WI38 (cell line): ENCODE results near the gene PEAK1.

Source experiments
- H3K4me3 ChIP-seq: 2 replicates; pipeline ENCODE4 v1.5.1; 2011; ENCODE audit warnings: low read depth, mild to moderate bottlenecking, control low read depth, low read length
- TF ChIP-seq, protein P1 (sequence below): IDR thresholded peaks from 2 replicates; pipeline ENCODE4 v1.5.1; 2012; ENCODE audit warnings: low read depth, mild to moderate bottlenecking, control low read depth, low read length

PEAK1 gene

DNA sequence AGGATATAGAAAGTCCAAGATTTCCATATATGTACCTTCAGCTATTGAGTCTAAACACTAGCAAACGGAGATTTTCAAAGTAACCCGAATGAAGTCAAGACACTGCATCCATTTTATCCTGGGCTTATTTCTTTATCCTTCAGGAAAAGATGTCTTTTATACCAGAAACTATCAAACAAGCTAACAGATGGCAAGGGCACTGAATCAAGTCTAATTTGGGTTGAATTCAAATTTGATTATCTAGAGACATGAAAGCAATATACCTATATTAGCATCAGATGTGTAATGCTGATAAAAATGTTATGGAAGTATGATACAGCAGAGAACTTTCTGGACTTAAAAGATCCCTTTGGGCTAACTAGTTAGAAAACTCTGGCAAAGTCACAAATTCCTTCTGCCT, 210.7 kb downstream of the PEAK1 start:
- H3K4me3 ChIP-seq = no peak overlapping the region
- TF ChIP-seq, protein P1, sequence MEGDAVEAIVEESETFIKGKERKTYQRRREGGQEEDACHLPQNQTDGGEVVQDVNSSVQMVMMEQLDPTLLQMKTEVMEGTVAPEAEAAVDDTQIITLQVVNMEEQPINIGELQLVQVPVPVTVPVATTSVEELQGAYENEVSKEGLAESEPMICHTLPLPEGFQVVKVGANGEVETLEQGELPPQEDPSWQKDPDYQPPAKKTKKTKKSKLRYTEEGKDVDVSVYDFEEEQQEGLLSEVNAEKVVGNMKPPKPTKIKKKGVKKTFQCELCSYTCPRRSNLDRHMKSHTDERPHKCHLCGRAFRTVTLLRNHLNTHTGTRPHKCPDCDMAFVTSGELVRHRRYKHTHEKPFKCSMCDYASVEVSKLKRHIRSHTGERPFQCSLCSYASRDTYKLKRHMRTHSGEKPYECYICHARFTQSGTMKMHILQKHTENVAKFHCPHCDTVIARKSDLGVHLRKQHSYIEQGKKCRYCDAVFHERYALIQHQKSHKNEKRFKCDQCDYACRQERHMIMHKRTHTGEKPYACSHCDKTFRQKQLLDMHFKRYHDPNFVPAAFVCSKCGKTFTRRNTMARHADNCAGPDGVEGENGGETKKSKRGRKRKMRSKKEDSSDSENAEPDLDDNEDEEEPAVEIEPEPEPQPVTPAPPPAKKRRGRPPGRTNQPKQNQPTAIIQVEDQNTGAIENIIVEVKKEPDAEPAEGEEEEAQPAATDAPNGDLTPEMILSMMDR = no peak

DNA sequence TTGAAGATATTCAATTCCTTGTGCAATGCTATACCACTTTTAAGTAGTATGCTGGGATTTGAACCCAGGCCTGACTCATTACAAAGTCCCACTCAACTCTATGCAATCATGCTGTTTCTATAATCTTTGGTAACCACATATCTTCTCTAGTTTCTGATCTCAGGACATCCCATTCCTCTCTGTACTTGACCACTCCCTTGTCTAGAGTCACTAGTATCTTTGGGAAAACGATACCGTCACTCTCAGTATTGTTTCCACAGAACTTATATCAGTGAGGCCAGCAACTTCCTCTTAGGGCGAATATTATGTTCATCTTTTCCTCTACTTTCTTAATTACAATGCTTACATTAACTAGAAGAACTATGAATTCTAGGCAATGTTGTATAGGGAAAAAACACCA, 211.7 kb downstream of the PEAK1 start:
- TF ChIP-seq, protein P1 = no peak
- no peak overlapping the region for H3K4me3 ChIP-seq

DNA sequence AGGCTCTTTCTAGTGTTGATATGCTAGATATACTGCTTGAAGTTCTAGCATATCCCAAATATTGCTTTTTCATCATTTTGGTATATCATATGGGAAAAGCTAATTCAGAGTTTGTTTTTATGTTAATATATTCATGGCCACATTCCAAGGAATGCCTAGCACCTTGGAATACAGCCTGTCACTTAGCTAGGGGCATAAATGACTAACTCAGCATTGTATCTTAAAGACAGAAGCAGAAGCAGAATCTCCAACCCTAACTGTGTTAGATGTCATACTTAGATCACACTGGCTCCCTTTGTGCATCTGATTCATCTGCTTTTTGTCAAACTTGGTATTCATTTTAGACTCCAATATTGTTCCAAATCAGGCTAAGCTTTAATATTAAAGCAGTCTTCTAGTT, 218.2 kb downstream of the PEAK1 start:
- no peak overlapping the region for H3K4me3 ChIP-seq
- TF ChIP-seq, protein P1 = no peak

DNA sequence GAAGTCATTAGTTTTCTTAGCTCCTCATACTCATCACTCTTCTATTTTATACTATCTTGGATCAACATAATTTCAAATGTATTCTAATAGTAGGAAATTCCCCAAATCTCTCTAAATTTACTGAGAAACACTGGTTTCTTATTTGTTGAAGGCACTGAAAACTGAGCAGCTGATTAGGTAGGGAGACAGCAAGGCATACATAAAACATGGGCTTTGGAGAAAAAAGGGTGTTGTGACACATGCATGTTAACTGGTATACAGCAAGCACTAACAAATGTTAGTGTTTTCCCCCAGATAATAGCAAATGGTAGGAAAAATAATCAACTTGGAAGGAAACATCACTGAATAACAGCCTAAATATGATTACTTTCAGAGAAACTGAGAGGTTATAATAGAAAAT, 223.5 kb downstream of the PEAK1 start:
- TF ChIP-seq, protein P1 = no peak
- H3K4me3 ChIP-seq = no peak overlapping the region

- no peak overlapping the region for H3K4me3 ChIP-seq
- TF ChIP-seq, protein P1 = no peak
Measured at GRCh38 chr15:77195586-77195985, 224.3 kb downstream of the PEAK1 start.

GRCh38 chr15:77192451-77192850, 227.5 kb downstream of the PEAK1 start:
- TF ChIP-seq, protein P1 = no peak
- no peak overlapping the region for H3K4me3 ChIP-seq

DNA sequence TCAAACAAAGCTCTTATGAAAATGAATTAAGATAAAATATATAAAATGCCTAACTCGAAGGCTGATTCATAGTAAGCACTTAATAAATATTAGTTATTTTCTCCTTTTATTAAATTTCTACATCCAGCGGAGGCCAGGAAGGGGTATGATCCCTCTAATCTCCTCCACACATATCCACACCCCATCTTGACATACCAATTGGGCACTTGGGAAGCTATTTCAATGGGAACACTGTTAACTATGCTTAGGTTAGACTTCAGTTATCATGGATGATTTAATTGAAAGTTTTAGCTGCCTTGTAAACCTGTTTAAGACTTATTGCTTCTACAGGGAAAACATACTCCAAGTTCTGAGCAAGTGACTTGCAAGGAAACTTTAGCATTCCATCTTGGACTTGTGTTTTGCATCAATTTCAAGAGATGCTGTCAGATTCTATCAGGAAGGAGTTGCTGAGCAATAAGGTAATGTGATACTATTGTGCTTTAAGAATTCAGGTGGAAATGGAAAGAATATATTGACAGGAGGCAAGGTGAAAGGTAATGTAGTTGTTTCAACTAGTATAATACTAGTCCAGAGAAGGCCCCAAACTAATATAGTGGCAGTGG, 228.6 kb downstream of the PEAK1 start:
- H3K4me3 ChIP-seq = no peak overlapping the region
- TF ChIP-seq, protein P1 = no peak
